ACHN (cell line): ENCODE measurements around the gene FGGY.
"Not testable (repeated sequence)": the region's sequence is repeated elsewhere in the genome, so short reads cannot be mapped to it uniquely, and the experiment has no call there.

ENCODE experiments used
- DNase-seq: peaks from one replicate; pipeline ENCODE4 v3.0.0-alpha.2; 2015
- in situ Hi-C: cut with HindIII; loops from 2 replicates; pipeline ENCODE4 v1.10.0; 2017; ENCODE audit warnings: low sequenced_read_pairs, low pct_ligation_motif_present, low pct_unique_long_range_greater_than_20kb

Gene FGGY

GRCh38 chr1:59601811-59602210 is 304.9 kb downstream of the FGGY start:
- in situ Hi-C loops, result no loop called here
- no peak for DNase-seq

DNA sequence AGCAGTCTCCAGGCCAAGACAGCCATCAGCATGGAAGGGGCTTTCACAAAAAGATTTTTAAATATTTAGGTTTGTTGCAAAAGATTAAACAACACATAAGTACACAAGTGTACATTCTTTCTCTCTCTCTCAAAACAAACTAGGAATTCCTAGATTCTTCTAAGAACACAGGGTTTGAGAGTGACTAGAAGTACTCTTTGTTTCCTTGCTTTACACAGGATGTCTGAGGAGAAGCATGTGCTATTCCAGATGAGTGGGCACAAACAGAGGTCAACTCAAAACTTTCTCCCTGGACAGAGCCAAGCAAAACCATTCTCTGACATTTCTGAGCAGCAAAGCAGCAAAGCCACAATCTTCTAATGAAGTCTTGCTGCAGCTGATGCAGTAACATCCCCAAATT is 307.3 kb downstream of the FGGY start:
- DNase-seq, result no peak
- in situ Hi-C loops, result no loop called here

- DNase-seq, result no peak
- in situ Hi-C loops, result no loop called here
Observed at GRCh38 chr1:59605184-59605583, 308.3 kb downstream of the FGGY start.

DNA sequence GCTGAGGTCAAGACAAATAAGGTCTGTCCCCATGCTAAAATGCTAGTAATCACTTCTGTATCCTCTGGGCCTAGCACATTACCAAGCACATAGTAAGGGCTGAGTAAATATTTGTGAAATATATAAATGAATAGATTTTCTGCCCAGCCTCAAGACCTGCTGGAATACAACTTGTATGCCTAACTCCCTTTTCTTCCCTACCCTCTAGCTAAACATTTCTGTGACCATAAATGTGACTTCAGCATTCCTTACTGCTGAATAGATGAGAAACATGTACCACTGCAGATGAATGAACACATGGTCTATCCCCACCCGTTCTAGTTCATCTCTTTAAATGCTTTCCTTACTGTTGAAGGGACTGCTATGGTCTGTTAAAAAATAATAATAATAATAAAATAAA is 308.9 kb downstream of the FGGY start:
- in situ Hi-C loops, result no loop called here
- peak; percentile 3 for DNase-seq

GRCh38 chr1:59609245-59609644 is 312.4 kb downstream of the FGGY start:
- no peak for DNase-seq
- in situ Hi-C loops, result no loop called here

GRCh38 chr1:59610499-59610898 is 313.6 kb downstream of the FGGY start:
- in situ Hi-C loops, result not testable (repeated sequence)

GRCh38 chr1:59617434-59617833 is 320.5 kb downstream of the FGGY start:
- in situ Hi-C loops, result no loop called here
- DNase-seq, result no peak

More at GRCh38 chr1:59610499-59610898, 313.6 kb downstream of the FGGY start:
- DNase-seq, result not testable (repeated sequence)

DNA sequence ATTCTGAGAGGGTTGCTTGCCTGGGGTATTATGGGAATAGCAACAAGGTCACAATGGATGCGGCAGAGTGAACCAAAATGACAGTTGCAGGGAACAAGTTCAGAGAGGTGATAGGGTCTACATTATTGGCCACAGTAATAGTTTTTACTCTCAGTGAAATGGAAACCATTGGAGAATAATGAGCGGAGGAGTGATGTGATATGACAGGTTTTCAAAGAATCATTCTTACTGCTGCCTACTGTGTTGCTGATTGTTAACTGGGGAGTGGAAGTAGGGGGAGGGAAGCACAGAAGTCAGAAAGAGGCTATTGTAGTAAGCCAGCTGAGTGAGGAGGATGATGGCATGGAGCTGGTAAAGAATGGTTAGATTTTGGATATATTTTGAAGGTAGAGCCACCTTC is 322.7 kb downstream of the FGGY start:
- in situ Hi-C loops, result no loop called here
- DNase-seq, result no peak

DNA sequence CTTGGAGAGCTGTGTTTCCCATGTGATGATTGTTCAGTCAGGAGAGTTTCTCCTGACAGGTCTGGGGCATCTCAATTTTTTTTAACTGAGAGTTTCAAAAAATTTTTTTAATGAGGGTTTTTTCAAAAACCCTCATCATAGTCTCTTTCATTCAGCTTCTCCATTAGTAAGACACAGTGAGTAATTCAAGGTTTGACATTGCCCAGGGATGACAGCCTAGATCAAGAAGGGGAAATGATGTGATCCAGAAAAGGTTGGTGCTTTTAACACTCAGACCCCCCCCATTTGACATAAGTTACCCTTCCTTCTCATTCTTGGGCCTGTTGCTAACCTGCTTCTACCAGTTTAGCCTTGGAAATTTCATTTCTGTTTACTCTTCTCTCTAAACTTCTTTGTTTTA is 328.5 kb downstream of the FGGY start:
- in situ Hi-C loops, result no loop called here
- no peak for DNase-seq

DNA sequence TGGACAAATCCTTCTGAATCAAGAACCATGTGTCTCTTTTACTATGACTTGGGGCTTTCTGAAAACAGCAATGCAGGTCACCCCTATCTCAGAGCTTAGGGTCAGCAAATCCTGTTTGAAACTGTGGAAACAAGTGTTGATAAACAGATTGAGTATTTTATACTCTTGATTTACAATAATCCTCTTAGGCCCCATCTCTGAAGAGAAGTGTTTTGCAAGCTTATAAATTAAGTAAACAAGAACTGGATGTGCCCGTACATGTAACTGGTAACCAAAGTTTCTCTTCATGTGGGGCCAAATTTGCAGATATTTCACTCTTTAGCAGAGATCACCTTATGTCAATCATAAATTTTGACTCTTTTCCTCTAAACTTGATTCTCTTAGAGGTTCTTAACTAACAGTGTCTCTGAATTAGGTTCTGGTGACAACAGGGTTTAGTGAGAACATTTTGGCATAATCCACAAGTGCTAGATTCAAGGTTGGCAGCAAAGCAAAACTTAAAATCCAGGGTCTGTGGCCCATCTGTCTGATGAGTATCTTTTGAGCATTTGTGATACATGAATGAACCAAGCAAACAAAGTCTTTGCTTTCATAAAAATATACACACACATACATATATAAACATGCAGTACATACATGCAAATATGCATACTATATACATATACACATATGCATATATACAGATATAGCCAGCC is 334.8 kb downstream of the FGGY start:
- no peak for DNase-seq
- in situ Hi-C loops, result no loop called here

GRCh38 chr1:59635097-59635496 is 338.2 kb downstream of the FGGY start:
- in situ Hi-C loops, result no loop called here
- DNase-seq, result no peak

DNA sequence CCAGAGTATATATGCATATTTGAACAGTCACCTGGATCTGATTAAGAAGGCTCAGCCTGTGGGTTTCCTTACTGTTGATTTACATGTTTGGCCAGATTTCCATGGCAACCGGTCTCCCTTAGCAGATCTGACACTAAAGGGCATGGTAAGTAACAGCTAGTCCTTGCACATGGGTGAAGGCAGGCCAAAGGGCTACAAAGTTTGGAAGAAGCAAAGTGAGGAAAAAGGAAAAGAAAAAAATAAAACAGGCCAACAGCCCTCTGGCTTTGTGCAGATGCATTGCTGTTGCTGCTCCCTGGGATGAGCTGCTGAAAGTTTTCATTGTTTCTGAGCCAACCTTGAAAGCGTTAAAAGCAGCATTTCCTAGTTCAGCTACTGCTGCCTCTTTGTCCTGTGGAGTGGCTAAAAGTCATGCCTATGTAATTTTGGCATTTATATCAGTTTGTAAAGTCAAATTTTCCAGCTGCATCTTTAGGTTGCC is 341.4 kb downstream of the FGGY start:
- in situ Hi-C loops, result no loop called here
- DNase-seq, result no peak

DNA sequence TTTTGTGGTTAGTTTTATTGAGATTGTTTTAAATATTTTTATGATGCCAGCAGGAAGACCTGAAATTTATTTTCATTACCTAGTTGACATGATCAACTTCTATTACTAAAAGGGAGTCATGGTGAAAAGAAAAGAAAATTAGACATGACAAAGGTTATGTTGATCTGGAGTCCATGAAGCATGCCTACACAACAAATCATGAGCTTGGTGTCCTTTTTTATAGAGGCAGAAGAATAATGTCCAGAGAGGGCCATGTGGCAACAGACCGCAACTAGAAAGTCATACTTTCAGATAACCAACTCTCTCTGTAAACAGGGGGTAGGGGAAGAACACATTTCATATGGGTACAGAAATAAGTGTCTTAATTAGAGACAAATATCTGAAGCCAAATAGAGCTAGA is 342.4 kb downstream of the FGGY start:
- in situ Hi-C loops, result no loop called here
- no peak for DNase-seq

GRCh38 chr1:59640851-59641250 is 344.0 kb downstream of the FGGY start:
- in situ Hi-C loops, result no loop called here
- DNase-seq, result no peak

GRCh38 chr1:59641836-59642235 is 344.9 kb downstream of the FGGY start:
- DNase-seq, result no peak
- in situ Hi-C loops, result no loop called here

DNA sequence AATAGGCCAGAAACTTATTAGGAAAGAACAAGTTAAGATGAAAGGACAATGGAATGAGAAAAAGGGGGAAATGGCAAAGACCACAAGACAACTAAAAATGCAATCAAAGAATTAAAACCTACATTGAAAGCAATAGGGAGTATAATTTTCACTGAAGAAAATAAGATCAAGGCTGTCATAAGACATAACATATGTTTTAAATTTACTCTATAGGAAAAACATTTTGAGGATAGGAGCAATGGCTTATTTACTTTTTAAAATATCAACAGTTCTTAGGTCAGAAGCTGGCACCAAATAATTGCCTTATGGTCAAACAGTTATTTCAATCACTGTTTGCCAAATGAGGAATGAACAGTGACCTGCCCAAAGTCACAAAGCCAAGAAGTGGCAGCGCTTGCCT is 346.6 kb downstream of the FGGY start:
- in situ Hi-C loops, result no loop called here
- DNase-seq, result no peak

DNA sequence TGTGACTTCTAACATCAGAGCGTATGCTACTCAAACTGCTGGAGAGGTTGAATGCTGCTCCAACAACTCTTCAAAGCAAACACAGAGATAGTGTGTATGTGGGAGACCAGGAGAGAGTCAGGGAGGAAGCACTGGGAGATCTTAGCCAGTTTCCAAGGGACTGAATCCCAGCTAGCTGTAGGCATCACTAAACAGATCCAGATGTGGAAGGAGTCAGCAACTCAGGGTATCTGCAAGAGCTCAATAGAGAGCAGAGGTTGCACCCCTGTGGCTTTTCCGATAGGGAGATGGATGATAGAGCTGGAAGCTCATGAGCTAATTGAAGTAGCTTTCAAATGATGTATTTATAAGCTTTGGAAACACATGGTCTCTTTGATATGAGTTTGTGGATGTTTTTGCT is 349.0 kb downstream of the FGGY start:
- no peak for DNase-seq
- in situ Hi-C loops, result no loop called here

DNA sequence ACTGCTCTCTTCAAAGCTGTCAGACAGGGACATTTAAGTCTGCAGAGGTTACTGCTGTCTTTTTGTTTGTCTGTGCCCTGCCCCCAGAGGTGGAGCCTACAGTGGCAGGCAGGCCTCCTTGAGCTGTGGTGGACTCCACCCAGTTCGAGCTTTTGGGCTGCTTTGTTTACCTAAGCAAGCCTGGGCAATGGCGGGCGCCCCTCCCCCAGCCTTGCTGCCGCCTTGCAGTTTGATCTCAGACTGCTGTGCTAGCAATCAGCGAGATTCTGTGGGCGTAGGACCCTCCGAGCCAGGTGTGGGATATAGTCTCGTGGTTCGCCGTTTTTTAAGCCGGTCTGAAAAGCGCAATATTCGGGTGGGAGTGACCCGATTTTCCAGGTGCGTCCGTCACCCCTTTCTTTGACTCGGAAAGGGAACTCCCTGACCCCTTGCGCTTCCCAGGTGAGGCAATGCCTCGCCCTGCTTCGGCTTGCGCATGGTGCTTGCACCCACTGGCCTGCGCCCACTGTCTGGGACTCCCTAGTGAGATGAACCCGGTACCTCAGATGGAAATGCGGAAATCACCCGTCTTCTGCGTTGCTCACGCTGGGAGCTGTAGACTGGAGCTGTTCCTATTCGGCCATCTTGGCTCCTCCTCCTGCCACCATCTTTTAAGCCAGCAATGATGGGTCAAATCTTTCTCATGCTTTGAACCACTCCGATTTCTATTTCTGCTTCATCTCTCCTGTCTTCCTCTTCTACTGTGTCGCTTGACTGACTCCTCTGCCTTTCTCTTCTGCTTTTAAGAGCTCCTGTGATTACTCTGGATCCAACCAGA is 356.5 kb downstream of the FGGY start:
- in situ Hi-C loops, DNase-seq: not testable (repeated sequence)

DNA sequence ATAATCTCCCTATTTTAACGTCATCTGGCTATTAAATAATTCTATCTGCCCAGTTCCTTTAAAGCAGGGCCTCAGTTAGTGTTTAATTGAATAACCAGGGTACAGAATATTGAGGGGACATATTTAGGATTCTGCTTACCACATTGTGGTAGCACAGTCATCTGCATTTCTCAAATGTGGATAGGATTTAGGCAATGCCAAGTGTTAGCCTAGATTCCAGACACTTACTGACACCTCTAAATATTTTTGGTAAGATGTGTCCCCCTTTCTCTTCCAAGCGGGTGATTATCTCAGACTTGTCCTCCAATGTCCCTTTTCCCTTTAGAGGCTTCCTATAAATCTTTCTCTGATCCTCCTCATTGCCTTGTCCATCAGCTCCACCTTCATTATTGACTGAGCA is 357.1 kb downstream of the FGGY start:
- no peak for DNase-seq
- in situ Hi-C loops, result no loop called here

DNA sequence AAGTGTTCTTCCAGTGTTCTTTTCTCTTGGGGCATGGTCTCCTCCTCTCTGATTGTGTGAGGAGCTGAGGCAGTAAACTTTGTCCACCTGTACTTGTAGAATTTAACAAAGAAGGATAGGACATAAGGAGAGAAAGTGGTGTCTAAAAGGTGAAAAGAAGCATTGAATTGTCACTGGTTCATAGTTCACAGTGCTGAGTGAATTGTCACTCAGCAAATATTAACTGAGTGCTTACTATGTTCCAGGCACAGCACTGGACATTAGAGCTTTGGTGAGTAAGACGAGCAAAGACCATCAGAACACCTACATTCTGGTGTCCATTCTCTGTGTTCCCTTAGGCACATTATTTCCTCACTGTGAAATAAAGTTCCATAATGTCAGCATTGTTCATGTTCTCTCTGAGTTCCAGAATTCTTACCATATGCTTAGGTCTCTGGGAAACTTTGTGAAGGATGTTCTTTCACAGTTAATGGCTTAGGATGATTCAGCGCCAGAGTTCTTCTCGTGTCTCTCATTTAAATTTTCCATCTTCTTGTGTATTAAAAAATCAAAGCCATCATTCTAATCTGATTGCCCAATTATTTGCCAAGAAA is 361.1 kb downstream of the FGGY start:
- in situ Hi-C loops, result no loop called here

More for the DNA sequence above, 361.1 kb downstream of the FGGY start:
- DNase-seq, result no peak
